Vagina (tissue), 2 donors: ENCODE results near the gene MAPK9.

Source experiments
- POLR2A ChIP-seq, 2 donors: fragments of 450-650 bp; IDR thresholded peaks; one replicate each; pipeline ENCODE4 v1.6.1; 2017; ENCODE audit warnings: antibody characterized with exemption in 2 of 2, mild to moderate bottlenecking in 2 of 2, moderate library complexity in 2 of 2
- POLR2AphosphoS5 ChIP-seq, 2 donors: sonication (generic); formaldehyde crosslinking; IDR thresholded peaks; one replicate each; pipeline ENCODE4 v1.9.0; 2017; ENCODE audit warnings: antibody characterized with exemption in 2 of 2, mild to moderate bottlenecking in 2 of 2, low read depth in 1 of 2; ENCODE audit not compliant: insufficient read depth in 1 of 2
- TF ChIP-seq, protein P1 (sequence below), 3 experiments: fragments of 450-650 bp in 2 of 3; fragments of 200-600 bp in 1 of 3; sonication (generic) in 1 of 3; IDR thresholded peaks; one replicate each; pipeline ENCODE4 v1.5.1; 2017 to 2019; ENCODE audit warnings: antibody characterized with exemption in 3 of 3, mild to moderate bottlenecking in 2 of 3, moderate library complexity in 2 of 3

DNA sequence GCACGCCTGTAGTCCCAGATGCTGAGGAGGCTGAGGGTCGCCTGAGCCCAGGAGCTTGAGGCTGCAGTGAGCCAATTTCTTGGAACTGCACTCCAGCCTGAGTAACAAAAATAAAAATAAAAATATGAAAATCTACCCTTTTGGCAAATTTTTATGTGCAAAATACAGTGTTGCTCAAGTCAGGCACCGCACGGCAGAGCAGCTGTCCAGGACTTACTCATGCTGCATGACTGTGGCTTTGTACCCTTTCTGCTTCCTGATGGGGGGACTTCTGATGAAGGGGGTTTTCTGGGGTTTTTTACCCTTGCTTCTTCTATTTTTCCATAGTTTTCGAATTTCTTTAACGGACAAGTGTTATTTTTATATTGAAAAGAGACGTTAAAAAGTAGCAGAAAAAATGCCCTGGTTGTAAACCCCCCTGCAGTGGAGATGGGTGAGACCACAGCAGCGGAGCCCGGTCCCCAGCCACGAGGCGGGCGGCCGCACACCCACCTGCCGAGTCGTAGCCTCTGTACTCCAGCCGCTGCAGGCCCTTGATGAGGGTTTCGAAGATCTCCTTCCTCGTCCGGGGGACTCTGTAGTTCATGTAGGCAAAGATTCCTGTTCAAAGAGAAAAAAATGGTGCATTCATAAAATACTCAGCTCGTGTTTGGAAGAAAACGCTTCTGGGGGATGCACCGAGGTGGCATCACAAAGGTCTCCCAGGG lies 46.3 kb upstream of the MAPK9 start:
- TF ChIP-seq, protein P1, sequence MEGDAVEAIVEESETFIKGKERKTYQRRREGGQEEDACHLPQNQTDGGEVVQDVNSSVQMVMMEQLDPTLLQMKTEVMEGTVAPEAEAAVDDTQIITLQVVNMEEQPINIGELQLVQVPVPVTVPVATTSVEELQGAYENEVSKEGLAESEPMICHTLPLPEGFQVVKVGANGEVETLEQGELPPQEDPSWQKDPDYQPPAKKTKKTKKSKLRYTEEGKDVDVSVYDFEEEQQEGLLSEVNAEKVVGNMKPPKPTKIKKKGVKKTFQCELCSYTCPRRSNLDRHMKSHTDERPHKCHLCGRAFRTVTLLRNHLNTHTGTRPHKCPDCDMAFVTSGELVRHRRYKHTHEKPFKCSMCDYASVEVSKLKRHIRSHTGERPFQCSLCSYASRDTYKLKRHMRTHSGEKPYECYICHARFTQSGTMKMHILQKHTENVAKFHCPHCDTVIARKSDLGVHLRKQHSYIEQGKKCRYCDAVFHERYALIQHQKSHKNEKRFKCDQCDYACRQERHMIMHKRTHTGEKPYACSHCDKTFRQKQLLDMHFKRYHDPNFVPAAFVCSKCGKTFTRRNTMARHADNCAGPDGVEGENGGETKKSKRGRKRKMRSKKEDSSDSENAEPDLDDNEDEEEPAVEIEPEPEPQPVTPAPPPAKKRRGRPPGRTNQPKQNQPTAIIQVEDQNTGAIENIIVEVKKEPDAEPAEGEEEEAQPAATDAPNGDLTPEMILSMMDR (IDR thresholded peaks at IDR 0.05): no peak
- TF ChIP-seq POLR2A (IDR thresholded peaks at IDR 0.05) (no peak), POLR2AphosphoS5 (IDR thresholded peaks at IDR 0.05; ENCODE audit: insufficient read depth in 1 of 2, low read depth in 1 of 2) (no peak)
